Loucy (cell line): Measurements from ENCODE around the gene TAF3.
"Not testable (repeated sequence)": the region's sequence is repeated elsewhere in the genome, so short reads cannot be mapped to it uniquely, and the experiment has no call there.

Experiments
- CTCF ChIP-seq: fragments of 200-600 bp; sonication (generic); conservative IDR thresholded peaks from 2 replicates; pipeline ENCODE4 v1.5.1; 2014; ENCODE audit warnings: mild to moderate bottlenecking, antibody characterized with exemption, low read length
- EZH2phosphoT487 ChIP-seq: fragments of 200-600 bp; IDR thresholded peaks from 2 replicates; pipeline ENCODE4 v1.6.1; 2018; ENCODE audit warnings: antibody characterized with exemption, mild to moderate bottlenecking, moderate library complexity, borderline replicate concordance

GRCh38 chr10:7811743-7812142, 6.6 kb upstream of the TAF3 start:
- not testable (repeated sequence) for TF ChIP-seq CTCF, EZH2phosphoT487
